NCI-H187 treated with DMSO at 0.1 percent for 48 hours (cell line): ENCODE measurements around the gene CFAP206.
"Not testable (repeated sequence)": the region's sequence is repeated elsewhere in the genome, so short reads cannot be mapped to it uniquely, and the experiment has no call there.

Source experiments
- DNase-seq: peaks from one replicate; lab custom pipeline; 2025; lab: John Stamatoyannopoulos, UW

The CFAP206 gene

DNA sequence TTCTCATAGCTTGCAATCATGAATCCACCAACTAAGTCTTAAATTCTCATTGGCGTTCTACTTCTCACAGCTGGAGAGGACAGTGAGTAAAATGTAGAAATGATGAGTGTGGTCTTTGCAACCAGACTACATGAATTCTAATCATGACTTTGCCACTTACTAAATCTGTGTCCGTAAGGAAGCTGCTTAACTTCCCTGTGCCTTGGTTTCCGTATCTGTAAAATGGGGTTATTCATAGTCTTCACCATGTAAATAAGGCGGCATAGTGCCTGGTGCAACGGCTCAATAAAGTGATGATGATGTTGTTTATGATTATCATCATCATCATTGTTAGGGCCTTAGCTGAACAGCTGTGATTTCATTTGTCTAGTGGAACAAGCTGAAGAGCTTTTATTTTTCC lies 12.6 kb downstream of the CFAP206 start:
- no peak for DNase-seq

DNA sequence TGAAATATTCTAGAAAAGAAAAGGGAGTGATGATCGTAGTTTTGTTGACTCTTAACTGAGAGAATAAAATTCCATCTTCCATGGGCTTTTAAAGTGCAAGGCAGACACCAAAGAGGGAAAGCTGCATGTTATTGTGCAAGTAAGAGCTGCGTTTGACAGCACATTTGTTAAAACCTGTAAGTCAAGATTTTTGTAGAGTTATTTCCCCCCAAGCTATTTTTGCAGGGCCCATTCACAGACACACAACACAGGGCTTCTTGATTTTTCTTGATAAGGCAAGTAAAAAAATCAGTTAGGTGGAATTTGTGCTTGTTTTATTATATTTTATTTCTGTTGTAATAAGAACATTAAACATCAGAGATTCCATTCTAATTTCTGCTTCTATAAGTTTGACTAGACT lies 13.8 kb downstream of the CFAP206 start:
- no peak for DNase-seq

DNA sequence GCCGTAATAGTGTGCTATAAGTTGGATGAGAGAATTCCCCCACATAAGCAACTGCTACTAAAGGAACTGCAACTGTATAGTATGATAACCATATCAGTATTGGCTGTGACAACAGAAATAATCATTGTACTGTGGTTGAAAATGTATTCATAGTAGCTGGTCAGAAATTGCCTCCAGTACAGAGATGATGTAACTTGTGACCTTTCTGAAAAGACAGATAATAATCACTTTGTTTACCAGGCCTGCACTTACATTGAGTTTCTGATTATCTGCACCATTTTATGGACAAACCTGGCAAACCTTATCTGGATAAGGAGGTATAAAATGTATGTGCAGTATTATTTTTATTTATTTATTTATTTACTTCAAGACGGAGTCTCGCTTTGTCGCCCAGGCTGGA lies 19.0 kb downstream of the CFAP206 start:
- no peak for DNase-seq

DNA sequence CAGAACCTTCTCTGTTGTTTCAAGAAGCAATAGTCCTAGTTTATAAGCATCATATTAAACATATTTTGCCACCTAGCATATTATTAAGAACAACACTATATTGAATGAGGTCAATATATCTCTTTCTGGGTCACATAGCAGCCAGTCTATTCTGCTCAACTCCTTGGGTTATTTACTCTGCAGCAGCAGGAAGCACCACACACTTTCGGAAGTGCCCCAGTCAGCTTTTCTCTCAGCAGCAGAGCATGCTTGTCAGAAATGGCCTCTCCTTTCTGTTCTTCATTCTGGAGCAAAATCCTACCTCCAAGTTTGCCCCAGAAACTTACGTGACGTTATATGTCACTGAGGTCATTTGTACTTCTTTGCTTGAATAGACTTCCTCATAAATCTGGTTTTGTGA lies 22.7 kb downstream of the CFAP206 start:
- DNase-seq = no peak

DNA sequence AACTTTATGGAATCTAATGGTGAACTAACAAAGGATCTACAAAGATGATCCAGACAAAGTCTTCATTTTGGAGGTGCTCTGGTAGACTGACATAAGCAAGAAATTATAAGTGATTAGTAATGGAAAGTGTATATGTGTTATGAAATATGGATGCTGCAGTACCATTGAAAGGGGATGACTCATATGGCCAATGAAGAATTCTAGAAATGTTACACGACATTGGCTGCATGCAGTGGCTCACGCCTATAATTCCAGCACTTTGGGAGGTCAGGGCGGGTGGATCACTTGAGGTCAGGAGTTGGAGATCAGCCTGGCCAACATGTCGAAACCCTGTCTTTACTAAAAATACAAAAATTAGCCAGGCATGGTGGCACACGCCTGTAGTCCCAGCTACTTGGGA lies 23.5 kb downstream of the CFAP206 start:
- no peak for DNase-seq

DNA sequence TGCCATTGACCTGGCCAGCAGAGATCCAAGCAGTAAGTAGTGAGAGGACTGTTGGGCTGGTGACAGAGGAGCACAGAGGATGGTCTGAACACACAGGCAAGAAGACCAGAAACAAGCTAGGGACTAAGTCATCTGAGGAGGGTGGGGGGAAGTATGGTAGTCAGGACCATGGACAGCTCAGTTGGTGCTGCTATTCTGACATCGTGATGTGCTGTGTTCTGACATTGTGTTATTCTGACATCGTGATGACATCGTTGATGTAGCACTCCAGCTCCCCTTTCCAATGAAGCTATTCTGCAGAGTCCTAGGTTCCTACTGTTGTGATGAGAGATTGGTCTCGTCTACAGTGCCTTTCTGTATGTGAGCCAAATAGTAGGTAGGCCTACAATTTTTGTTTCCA lies 28.7 kb downstream of the CFAP206 start:
- DNase-seq = no peak

DNA sequence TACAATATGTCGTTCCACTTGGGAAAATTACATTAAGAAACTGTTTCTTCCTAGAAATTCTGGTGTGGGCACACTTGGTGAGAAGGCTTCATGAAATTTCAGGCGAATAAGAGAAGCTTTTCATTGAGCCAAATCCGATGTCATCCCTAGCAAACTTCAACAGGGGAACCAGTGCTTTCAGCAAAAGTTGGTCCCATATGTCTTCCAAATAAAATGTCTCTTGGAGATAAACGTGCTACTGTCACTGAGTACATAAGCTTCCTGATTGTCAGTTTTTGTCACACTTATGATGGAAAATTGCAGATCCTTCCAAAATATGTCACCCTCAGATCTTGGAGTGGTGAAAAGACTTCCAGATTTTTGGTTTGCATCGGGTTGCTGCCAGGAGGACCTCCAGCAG lies 33.9 kb downstream of the CFAP206 start:
- DNase-seq = no peak

DNA sequence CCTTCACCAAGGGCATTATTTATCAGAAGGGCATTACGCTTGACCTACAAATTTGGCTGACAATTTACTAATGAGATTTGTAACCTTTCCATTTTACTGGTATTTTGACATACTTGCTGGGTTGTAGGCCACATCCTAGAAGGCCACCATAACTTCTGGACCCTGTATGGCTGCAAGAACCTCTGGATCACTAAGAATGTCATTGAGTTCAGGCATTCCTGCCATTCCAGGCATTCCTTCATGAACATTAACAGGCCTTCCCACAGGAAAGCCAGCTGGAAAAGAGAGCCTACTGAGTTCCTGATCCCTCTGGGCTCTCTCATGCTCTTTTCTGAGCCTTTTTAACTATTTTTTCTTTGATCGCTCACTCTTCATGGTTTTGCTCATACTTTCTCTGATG lies 36.6 kb downstream of the CFAP206 start:
- no peak for DNase-seq

DNA sequence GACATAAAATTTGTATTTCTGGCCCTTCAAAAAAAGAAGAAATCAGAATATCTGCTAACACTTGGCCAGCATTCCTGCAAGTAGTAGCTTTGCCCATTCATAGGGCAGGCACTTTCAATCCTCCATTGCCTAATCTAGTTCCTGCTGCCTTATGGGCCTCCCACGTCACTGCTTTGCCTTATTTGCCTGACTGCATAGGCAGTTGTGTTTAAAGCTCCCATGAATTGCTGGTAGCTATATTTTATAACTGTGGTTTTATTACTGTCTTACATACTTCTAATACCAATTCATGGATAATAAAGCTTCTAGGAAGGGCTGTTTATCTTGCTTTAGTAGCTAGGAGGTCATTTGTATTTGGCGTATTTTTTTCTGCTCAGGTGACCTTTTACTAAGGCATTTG lies 57.3 kb downstream of the CFAP206 start:
- no peak for DNase-seq

DNA sequence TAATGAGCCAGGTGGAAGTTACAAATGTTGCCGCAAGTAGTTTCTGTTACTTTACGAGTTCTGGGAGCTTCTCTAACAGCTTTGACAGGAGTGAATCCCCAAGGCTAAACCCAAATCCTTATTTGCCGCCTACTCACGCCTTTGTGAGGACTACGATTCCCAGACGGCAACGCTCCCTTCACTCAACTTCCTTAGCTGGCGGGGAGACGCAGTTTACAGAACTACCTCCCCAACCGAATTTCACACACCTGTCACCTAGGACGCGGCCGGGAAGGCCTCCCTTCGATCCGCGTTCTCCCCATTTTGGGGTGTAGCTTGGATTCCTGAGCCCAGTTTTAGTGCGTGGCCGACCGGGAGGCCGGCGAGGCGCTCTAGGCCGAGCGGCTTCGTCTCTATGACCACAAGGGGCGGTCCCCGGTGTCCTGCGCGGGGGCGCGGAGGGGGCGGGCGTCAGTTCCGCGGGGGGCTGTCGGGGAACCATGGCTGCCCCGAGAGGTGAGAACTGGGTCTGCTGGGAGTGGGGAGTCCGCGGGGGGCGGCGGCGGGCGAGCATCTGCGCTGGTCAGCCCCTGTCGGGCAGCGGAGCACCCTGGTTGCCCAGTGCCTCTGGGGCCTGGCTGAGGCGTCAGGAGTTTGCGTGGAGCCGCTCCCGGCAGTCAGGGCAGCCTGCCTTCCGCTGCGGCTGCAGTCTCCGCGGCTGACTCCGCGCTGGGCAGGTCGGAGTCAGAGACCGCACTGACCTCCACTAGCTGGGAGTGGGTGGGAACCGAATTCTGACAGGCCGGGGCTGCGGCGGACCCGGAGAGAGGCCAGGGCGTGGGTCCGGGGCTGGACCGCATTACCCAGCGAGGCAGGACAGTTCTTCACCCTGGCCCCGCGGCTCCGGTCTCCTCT lies 65.0 kb downstream of the CFAP206 start, which contains the start of gene SLC35A1:
Gene SLC35A1 (plus strand): TSS at position 450 of the 894 bp plus-strand sequence. CDS start 30 bp downstream, at position 480.
- DNase-seq = peak; percentile 49

DNA sequence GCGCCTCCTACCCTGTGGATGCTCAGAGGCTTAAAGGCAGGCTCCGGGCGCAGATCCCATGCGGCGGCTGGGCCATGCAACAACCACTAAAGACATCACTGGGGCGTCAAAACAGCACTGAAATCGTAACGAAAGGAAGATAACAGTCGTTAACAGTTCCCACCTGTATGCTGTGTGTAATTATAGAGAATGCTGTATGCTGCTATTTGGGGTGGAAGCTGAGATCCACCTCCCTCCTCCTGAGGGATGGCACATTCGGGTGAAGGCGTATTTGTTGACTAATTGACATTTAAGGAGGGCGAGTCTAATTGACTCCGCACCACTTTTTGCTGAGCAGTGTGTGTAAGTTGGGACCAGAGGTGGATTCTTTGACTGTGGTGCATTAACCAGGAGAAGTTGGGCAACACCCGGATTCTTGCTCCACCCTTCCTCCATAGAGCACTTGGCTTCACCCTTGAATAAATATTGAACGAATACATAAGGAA lies 65.7 kb downstream of the CFAP206 start:
- no peak for DNase-seq

DNA sequence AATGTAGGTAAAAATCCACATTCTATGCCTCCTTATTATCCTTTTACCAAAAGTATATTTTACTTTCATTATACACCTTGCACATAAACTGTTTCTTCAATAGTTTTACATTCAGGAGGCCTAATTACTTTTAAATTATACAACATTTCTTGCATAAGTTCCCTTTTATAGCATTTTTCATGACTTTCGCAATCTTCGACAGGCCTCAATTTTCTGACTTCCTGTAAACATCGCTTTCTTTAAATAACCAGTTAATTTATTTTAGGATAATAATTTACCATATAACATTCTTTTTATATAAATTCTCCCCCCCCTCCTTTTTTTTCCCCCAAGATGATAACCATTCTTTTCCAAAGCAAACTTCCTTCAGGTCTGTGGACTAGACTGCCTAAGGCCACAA lies 74.2 kb downstream of the CFAP206 start:
- DNase-seq = no peak

DNA sequence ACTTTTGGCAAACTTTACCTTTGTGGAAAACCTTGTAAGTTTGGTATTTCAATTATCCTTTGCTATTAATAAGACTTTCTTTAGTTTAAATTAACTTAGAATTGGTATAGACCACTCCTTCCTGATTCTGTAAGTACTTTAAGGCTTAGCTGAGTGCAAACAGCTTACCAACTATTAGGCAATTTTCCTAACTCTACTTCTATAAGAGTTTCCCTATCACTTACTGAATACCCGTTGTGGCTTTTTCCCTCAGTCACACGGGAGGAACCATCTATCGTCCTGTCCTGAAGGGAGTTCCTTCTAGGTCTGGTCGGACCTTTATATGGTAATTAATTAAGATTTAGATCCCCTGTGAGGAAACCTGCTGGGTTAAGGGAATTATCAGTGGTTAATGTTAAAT lies 74.6 kb downstream of the CFAP206 start:
- no peak for DNase-seq

DNA sequence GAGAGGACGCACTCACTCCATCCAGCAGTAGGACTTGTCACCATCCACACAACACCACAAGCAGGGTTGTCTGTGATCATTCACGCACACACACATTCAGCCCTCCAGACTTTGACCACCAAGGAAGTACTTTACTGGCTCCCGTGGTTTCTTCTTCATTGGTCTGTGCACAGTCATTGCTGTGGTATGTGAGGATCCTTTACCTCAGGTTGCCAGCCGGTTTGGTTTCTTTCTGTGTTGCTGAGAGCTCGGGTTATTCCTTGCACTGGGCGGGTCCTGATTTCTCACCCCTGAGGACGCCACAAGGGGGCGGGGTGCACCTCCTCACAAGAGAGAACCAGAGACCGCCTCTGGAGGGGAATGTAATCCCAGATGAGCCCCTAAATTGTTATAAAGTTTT lies 76.2 kb downstream of the CFAP206 start:
- no peak for DNase-seq

DNA sequence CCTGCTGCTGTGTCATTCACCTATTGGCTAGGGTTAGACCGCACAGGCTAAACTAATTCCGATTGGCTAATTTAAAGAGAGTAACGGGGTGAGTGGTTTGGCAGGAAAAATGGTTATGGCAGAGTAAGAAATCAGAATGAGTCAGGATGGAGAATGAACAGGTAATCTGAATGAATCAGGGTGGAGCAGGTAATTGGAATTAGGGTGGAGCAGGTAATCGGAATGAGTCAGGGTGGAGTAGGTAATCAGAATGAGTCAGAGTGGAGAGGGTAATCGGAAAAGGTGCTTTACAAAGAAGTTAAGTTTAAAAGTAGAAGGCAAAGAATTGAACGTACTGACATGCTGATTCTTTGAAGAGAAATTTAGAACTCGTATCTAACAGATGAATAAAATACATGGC lies 76.7 kb downstream of the CFAP206 start:
- no peak for DNase-seq

DNA sequence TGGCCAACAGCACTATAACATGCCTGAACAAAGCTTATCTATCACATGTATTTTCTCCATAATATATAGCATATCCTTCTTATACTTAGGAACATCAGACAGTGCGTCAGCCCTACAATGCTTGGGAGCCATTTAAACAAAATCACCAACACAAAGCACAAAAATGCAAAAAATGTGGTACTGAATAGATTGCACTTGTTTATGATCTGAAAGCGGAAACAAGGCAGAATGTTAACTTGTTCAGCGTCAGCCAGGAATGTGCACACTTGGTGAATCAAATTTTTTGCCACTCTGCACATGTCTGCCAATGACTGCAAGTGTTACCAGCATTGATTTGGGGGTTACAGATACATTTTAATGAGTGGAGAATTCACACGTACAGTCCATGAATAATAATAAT lies 79.8 kb downstream of the CFAP206 start:
- DNase-seq = no peak

DNA sequence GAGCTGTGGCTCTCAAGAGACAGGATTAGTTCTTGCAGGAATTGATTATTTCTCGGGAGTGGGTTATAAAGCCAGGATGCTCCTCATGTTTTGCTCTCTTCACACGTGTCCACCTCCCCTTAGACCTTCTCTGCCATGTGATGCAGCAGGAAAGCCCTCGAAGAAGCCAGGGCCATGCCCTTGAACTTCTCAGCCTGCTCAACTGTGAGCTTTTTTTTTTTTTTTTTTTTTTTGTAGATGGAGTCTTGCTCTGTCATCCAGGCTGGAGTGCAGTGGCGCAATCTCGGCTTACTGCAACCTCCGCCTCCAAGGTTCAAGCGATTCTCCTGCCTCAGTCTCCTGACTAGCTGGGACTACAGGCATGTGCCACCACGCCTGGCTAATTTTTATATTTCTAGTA lies 81.6 kb downstream of the CFAP206 start:
- DNase-seq = not testable (repeated sequence)

DNA sequence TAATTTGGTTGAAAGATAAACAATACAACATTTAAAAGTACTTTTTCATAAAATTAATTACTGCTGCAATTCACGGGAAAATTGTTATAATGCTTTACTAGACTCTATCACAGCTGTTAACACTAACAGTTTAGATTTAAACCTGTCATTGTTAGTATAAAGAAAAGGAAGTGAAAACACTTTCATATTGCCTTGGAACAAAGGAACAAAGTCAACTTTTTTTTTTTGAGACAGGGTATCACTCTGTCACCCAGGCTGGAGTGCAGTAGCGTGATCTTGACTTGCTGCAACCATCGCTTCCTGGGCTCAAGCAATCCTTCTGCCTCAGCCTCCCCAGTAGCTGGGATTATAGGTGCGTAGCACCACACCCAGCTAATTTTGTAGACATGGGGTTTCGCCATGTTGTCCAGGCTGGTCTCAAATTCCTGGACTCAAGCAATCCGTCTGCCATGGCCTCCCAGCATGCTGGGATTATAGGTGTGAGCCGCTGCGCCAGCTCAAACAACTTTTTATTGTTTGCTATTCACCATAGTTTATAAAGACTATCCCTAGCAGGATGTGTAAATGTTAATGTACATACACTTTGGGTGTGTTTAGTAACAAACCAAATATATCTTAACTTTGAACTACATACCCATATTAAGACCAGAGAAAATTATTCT lies 87.1 kb downstream of the CFAP206 start:
- DNase-seq = no peak

DNA sequence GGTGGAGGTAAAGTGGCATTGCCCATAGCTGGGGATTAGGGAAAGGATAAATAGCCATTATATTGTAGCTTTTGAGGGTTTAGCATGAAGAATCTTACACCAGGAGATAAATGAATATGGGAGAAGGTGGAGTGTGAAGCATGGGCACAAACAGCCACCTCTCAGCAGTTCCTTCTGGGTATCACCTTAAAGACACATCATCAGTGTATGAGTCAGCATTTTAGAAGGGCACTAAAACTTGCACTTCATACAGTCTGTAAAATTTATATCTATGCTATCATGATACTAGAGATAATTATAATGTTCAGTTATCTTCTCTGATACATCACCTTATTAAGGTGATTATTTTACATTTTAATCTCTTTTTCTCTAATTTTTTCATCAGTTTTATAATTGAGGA lies 90.3 kb downstream of the CFAP206 start:
- no peak for DNase-seq

DNA sequence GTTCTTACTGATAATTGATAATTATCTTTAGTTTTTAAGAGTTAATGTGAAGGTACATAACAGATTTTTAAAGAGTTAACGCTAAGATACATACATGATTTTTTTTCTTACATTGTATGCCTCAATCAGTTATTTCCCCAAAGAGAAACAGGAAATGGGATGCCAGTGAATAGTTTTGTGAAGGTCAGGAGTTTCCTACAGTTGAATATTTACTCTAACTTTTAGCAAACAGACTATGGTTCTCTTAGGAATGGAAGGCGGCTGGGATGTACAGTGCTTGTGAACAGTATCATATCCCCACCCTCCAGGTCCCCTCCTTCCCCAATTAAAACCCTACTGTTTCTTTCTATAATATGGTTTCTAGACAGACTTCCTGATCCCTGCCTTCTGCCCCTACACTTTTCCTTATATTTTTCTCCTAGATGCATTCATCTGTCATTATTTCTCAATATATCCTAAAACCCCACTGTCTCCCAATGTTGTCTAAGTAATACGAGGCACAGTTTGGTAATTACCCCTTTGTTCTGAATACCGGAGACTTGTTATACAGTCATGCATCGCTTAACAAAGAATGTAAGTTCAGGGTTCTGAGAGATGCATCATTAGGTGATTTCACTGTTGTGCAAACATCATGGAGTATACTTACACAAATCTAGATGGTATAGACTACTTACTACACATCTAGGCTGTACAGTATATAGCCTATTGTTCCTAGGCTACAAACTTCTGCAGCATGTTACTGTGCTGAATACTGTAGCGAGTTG lies 94.2 kb downstream of the CFAP206 start:
- DNase-seq = no peak

DNA sequence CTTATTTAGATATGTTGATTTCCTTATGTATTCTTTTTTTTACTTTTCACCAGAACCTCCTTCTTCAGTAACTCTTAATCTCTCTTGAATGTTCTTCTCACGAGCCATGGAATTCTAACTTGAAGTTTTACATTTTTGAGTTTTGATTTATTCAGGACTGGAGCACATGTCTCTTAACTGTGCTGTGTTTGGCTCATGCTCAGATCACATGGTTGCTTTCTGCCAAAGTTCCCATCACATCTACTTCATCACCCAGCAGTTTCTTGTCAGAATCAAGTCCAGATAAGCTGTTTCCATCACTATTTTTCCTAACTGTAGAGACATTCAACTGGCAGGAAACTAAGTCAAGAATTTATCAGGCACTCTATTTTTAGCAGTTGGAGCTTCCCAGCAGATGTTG lies 96.7 kb downstream of the CFAP206 start:
- DNase-seq = no peak
